ENCODE measurements around the gene HPS4. TPM values are rescaled to one million over a fixed set of nuclear protein-coding genes. Genes with fewer than 3 reads are reported as not detected.
"Not testable (repeated sequence)": the region's sequence is repeated elsewhere in the genome, so short reads cannot be mapped to it uniquely, and the experiment has no call there.

The HPS4 gene
- polyA plus RNA-seq, 3 donors, result 9.8 to 13.0 (median 12.0) TPM

DNA sequence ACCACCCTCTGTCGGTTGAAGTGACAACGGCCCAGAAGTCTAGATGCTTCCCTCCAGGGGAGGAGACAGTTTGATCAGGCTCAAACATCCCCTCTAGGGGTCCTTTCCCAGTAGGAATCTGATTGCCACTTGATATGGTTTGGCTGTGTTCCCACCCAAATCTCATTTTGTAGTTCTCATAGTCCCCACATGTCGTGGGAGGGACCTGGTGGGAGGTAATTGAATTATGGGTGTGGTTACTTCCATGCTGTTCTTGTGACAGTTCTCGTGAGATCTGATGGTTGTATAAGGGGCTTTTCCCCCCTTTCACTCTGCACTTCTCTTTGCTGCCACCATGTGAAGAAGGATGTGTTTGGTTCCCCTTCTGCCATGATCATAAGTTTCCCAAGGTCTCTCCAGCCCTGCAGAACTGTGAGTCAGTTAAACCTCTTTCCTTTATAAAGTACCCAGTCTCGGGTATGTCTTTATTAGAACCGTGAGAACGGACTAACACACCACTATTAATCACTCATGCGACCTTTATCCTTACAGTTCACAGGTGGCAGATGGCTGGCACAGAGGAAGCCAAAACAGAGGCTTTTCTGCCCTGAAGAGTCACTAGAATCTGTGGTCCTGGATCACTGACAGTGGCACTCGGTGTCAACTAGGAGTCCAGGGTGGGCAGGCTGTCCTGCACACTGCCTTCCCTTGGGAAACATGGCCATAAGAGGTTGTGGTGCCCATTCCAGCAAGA is 33.0 kb downstream of the HPS4 start:
- H3K27ac ChIP-seq (ENCODE audit: low read depth, low read length), result no peak overlapping the region
- 78 to 84% (median 81%) methylated on average over 9 of the region's 9 CpGs for WGBS, 3 donors

GRCh38 chr22:26448941-26449340 is 34.6 kb downstream of the HPS4 start:
- H3K27ac ChIP-seq (ENCODE audit: low read depth, low read length), result no peak overlapping the region
- WGBS, 3 donors, result 75 to 84% (median 82%) methylated on average over 6 of the region's 6 CpGs

- 68 to 77% (median 74%) methylated on average over 5 of the region's 5 CpGs for WGBS, 3 donors
Measured at GRCh38 chr22:26448334-26448733, 35.2 kb downstream of the HPS4 start.

DNA sequence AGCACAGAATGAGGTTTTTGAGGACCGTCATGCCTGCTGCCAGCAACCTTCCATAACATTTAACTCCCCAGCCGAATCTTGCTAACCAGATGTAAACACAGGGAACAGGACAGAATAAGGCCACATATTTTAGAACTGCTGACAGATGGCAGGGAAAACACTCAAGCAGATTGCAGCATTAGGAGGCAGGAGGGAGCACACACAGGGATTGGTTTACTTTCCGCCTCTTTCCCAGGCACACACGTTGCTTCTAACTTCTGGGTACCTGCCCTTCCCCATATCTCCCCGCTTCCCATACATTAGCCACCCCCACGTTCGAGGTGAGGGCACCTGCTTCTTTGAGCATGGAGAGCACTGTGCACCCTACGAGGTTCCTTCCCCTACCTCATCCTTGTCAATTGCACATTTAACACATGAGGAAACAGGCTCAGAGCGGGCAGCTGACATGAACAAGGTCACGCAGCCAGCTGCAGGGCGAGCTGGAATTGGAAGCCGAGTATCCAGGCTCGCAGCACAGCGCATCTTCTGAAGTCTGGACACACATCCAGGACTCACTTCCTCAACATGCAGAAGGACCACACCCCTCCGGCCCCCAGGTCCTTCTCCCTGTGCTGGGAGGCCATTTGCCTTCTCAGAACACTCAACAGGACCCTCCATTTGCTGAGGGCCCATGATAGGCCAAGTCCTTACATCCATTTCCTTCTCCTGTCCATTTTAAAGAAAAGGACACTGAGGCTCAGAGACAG is 35.8 kb downstream of the HPS4 start:
- no peak overlapping the region for H3K27ac ChIP-seq (ENCODE audit: low read depth, low read length)
- WGBS, 3 donors, result 76 to 77% (median 76%) methylated on average over 15 of the region's 15 CpGs

More at GRCh38 chr22:26448334-26448733, 35.2 kb downstream of the HPS4 start:
- no peak overlapping the region for H3K27ac ChIP-seq (ENCODE audit: low read depth, low read length)

GRCh38 chr22:26446808-26447515 is 36.6 kb downstream of the HPS4 start:
- H3K27ac ChIP-seq (ENCODE audit: low read depth, low read length), result no peak overlapping the region

GRCh38 chr22:26445577-26446275 is 37.9 kb downstream of the HPS4 start:
- WGBS, 3 donors, result 55 to 79% (median 76%) methylated on average over 15 of the region's 15 CpGs
- no peak overlapping the region for H3K27ac ChIP-seq (ENCODE audit: low read depth, low read length)

More at GRCh38 chr22:26446808-26447515, 36.6 kb downstream of the HPS4 start:
- 75 to 87% (median 84%) methylated on average over 17 of the region's 17 CpGs for WGBS, 3 donors

GRCh38 chr22:26444777-26445176 is 38.8 kb downstream of the HPS4 start:
- no peak overlapping the region for H3K27ac ChIP-seq (ENCODE audit: low read depth, low read length)
- 72 to 90% (median 89%) methylated on average over 8 of the region's 8 CpGs for WGBS, 3 donors

DNA sequence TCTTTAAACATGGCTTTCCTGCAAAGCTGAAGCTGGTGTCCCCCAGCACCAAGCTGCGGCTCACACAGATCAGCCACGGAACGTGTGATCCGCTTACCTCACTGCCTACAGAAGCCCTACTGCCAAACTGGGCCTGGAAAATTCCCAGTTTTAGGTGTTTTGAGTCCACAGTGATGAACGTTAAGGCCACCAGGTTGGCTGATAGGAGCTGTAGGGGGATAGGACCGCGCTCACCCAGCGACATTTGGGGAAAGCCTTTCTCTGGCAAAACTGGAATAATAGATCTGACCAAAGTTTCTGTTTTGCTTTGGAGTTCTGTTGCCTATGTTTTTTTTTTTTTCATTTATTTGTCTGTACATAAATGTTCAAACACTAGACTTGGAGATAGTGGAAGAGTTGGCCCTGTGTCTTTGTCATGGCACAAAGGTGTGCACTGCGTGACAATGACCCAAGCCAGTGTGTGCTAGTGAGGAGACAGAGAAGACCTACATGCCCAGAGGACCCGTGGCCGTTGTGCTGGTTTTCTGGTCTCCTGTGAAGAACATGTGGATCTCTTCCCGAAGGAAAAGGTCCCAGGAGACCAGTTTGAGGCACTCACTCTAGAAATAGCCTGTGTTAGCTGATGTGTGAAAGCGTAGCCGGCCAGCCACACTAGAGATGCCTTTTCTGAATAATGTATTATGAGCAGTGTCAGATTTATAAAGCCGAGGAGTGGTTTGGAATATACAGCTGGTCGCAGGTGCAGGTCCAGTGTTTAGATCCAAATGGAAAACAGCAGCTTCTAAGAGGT is 39.5 kb downstream of the HPS4 start:
- 85 to 91% (median 87%) methylated on average over 16 of the region's 16 CpGs for WGBS, 3 donors
- H3K27ac ChIP-seq (ENCODE audit: low read depth, low read length), result no peak overlapping the region

DNA sequence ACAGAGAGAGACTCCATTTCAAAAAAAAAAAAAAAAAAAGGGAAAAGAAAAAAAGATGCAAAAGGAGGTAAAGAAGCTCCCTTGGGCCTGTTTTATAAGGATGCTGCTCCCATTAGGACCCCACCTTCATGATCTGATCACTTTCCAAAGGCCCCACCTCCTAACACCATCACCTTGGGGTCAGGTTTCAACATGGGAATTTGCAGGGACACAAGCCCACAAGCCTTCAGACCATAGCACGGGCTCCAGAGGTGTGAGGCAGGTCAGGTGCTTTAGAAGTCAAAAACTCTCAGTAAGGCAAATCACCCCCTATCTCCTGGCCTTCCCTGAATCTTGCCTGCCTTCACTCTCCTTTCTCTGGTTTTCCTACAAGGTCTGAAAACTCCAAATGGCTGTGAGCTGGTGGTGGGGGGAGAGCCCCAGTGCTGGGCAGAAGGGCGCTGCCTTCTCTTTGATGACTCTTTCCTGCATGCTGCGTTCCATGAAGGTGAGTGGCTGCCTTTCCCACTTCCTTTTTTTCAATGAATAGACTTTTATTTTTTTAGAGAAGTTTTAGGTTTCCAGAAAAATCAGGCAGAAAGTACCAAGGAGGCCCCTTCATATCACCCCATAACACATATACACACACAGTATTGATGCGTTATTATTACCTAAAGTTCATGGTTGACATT is 41.4 kb downstream of the HPS4 start:
- WGBS, 3 donors, result 73 to 83% (median 76%) methylated on average over 4 of the region's 4 CpGs
- no peak overlapping the region for H3K27ac ChIP-seq (ENCODE audit: low read depth, low read length)

GRCh38 chr22:26439559-26439958 is 44.0 kb downstream of the HPS4 start:
- WGBS, 3 donors, result 62 to 77% (median 64%) methylated on average over 3 of the region's 3 CpGs
- no peak overlapping the region for H3K27ac ChIP-seq (ENCODE audit: low read depth, low read length)

GRCh38 chr22:26438776-26439175 is 44.8 kb downstream of the HPS4 start:
- not testable (repeated sequence) for H3K27ac ChIP-seq (ENCODE audit: low read depth, low read length)
- WGBS, 3 donors, result 56 to 85% (median 83%) methylated on average over 3 of the region's 3 CpGs

- no peak overlapping the region for H3K27ac ChIP-seq (ENCODE audit: low read depth, low read length)
- WGBS, 3 donors, result 90 to 92% (median 91%) methylated on average over 14 of the region's 14 CpGs
Measured at GRCh38 chr22:26437694-26438392, 45.7 kb downstream of the HPS4 start.

DNA sequence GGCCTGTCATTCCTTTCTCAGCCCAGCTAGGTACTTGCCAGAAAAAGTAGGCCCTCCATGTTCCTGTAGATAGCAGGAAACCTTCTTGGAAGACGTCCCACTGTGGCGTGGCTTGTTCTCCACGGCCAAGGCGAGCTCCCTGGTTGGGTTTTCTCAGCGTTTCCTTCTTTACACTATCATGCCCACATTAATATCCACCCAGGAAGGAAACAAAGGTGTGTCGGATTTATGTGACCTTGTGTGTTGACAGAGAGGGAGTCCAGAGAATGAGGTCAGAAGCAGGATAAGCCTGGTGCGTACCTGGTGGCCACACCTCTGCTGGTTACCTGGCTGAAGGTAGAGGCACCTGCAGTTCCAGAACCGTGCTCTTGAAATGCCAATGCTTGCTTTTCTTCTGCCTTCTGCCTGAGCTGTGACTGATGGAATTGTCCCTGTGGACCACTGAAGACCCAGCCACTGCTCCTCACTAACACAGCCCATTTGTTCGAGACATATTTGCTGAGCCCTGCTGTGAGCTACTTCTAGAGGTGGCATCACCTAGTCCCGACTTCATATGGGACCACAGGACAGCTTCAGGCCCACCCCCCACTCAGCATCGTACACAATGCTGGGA is 46.6 kb downstream of the HPS4 start:
- no peak overlapping the region for H3K27ac ChIP-seq (ENCODE audit: low read depth, low read length)
- WGBS, 3 donors, result 49 to 71% (median 66%) methylated on average over 11 of the region's 11 CpGs

- 49 to 72% (median 59%) methylated on average over 11 of the region's 11 CpGs for WGBS, 3 donors
- no peak overlapping the region for H3K27ac ChIP-seq (ENCODE audit: low read depth, low read length)
Measured at GRCh38 chr22:26435327-26436093, 48.1 kb downstream of the HPS4 start.

DNA sequence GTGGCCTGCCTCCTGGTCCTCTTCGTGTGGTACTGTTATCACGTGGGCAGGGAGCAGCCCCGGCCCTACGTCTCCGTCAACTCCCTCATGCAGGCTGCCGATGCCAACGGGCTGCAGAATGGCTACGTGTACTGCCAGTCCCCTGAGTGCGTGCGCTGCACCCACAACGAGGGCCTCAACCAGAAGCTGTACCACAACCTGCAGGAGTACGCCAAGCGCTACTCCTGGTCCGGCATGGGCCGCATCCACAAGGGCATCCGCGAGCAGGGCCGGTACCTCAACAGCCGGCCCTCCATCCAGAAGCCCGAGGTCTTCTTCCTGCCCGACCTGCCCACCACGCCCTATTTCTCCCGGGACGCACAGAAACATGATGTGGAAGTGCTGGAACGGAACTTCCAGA is 49.8 kb downstream of the HPS4 start:
- no peak overlapping the region for H3K27ac ChIP-seq (ENCODE audit: low read depth, low read length)
- WGBS, 3 donors, result 89 to 95% (median 94%) methylated on average over 24 to 25 of the region's 25 CpGs
